IPS-NIHi7 (cell line): ENCODE measurements around the gene LGI1.

Experiments used
- DNase-seq: peaks from one replicate; pipeline ENCODE4 v3.0.0; 2012; ENCODE audit warnings: mixed read lengths; ENCODE audit errors: extremely low spot score

LGI1 gene

GRCh38 chr10:93755443-93756116 is 2.2 kb upstream of the LGI1 start:
- no peak for DNase-seq

GRCh38 chr10:93756118-93756517 is 1.6 kb upstream of the LGI1 start:
- DNase-seq = no peak

GRCh38 chr10:93757136-93757535 is 600 bp upstream of the LGI1 start:
- peak; percentile 45 for DNase-seq

GRCh38 chr10:93758508-93758885 is 761 bp downstream of the LGI1 start:
- DNase-seq = no peak

GRCh38 chr10:93758891-93759410 is 1.2 kb downstream of the LGI1 start:
- DNase-seq = no peak

GRCh38 chr10:93760490-93760889 is 2.8 kb downstream of the LGI1 start:
- no peak for DNase-seq

GRCh38 chr10:93762979-93763391 is 5.2 kb downstream of the LGI1 start:
- DNase-seq = no peak

GRCh38 chr10:93766918-93767317 is 9.2 kb downstream of the LGI1 start:
- DNase-seq = no peak

- no peak for DNase-seq
These were observed 10.1 kb downstream of the LGI1 start for GRCh38 chr10:93767724-93768399.

- DNase-seq = no peak
These were observed 11.2 kb downstream of the LGI1 start for GRCh38 chr10:93768892-93769291.

- DNase-seq = no peak
These were observed 13.6 kb downstream of the LGI1 start for GRCh38 chr10:93771354-93771753.

GRCh38 chr10:93773120-93773519 is 15.4 kb downstream of the LGI1 start:
- DNase-seq = no peak

- no peak for DNase-seq
These were observed 16.0 kb downstream of the LGI1 start for GRCh38 chr10:93773705-93774104.

GRCh38 chr10:93775356-93775755 is 17.6 kb downstream of the LGI1 start:
- DNase-seq = no peak

- DNase-seq = no peak
These were observed 19.4 kb downstream of the LGI1 start for GRCh38 chr10:93777092-93777491.

- DNase-seq = no peak
These were observed 26.3 kb downstream of the LGI1 start for GRCh38 chr10:93784059-93784458.

- DNase-seq = no peak
These were observed 30.9 kb downstream of the LGI1 start for GRCh38 chr10:93788413-93789208.

GRCh38 chr10:93790439-93790838 is 32.7 kb downstream of the LGI1 start:
- no peak for DNase-seq

- DNase-seq = no peak
These were observed 38.4 kb downstream of the LGI1 start for GRCh38 chr10:93796167-93796566.

GRCh38 chr10:93797825-93798224 is 40.1 kb downstream of the LGI1 start:
- no peak for DNase-seq

- no peak for DNase-seq
These were observed 41.5 kb downstream of the LGI1 start for GRCh38 chr10:93799155-93799708.

GRCh38 chr10:93804200-93804599 is 46.5 kb downstream of the LGI1 start:
- no peak for DNase-seq
